ENCODE data around the gene KIDINS220.

GRCh38 chr2:8802741-8803140 is 34.7 kb downstream of the KIDINS220 start:
- TF ChIP-seq CTCF (conservative IDR thresholded peaks at IDR 0.05 in 1 of 2, IDR thresholded peaks at IDR 0.05 in 1 of 2; ENCODE audit: extremely low read depth in 1 of 2, insufficient read depth in 1 of 2, low read depth in 1 of 2, low read length in 2 of 2) (no peak), EZH2 (IDR thresholded peaks at IDR 0.05; ENCODE audit: borderline replicate concordance, low read length) (no peak)
